Bronchial epithelial cell (primary cell): Measurements from ENCODE around the gene INPP4B. TPM values are rescaled to one million over a fixed set of nuclear protein-coding genes. Genes with fewer than 3 reads are reported as not detected.

Experiments
- DNase-seq: peaks from one replicate; pipeline ENCODE4 v3.0.0-alpha.2; 2010; ENCODE audit warnings: low read depth
- FAIRE-seq: peaks from 2 replicates; lab custom pipeline; 2011; peaks lifted over from hg19 to GRCh38; lab: Jason Lieb, UNC
- H3K27me3 ChIP-seq: 2 replicates; pipeline ENCODE4 v1.5.1; 2011; ENCODE audit warnings: low read length; ENCODE audit not compliant: control insufficient read depth, insufficient read depth
- H3K36me3 ChIP-seq: 2 replicates; pipeline ENCODE4 v1.5.1; 2011; ENCODE audit warnings: low read length; ENCODE audit not compliant: control insufficient read depth, insufficient read depth
- H3K4me3 ChIP-seq: 2 replicates; pipeline ENCODE4 v1.5.1; 2011; ENCODE audit warnings: mild to moderate bottlenecking, low read depth, low read length, control low read depth
- CTCF ChIP-seq: IDR thresholded peaks from 2 replicates; pipeline ENCODE4 v1.5.1; 2011; ENCODE audit warnings: mild to moderate bottlenecking, moderate library complexity, low read length, control low read depth, inconsistent platforms; ENCODE audit not compliant: insufficient read depth, severe bottlenecking
- total RNA-seq: library from RNA; depleted of rRNA; stranded (reverse); fragments of >200 nt; gene quantifications from 2 replicates; pipeline ENCODE4 v1.2.1, GENCODE V29; 2014

Gene INPP4B
- total RNA-seq, 1 donor from 2014 or later = 74.8 TPM

DNA sequence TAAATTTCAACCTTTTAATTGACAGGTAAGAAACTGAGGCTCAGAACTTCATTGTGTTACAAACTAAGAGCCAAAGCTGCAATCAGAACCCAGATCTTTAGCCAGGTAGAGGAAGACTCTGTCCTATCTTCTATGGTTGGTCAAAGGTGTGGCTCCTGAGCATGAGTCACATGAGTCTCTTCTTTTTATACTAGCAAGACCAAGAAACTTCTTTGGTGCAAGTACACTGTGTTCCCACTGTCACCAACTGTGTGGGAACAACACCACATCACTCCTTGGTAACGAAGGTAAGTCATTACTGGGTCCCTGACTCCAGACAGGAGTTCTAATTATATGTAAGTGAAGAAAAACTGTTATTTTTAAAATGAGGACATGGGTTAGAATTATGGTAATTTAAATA is 290.1 kb downstream of the INPP4B start:
- Histone ChIP-seq H3K27me3 (no peaks in the 10 kb centered on the region), H3K4me3 (no peak overlapping the region), H3K36me3 (no peaks in the 10 kb centered on the region)
- DNase-seq = peak; percentile 31
- no peak for TF ChIP-seq CTCF
- no peak for FAIRE-seq

GRCh38 chr4:142554412-142554811 is 291.7 kb downstream of the INPP4B start:
- no peak for FAIRE-seq

DNA sequence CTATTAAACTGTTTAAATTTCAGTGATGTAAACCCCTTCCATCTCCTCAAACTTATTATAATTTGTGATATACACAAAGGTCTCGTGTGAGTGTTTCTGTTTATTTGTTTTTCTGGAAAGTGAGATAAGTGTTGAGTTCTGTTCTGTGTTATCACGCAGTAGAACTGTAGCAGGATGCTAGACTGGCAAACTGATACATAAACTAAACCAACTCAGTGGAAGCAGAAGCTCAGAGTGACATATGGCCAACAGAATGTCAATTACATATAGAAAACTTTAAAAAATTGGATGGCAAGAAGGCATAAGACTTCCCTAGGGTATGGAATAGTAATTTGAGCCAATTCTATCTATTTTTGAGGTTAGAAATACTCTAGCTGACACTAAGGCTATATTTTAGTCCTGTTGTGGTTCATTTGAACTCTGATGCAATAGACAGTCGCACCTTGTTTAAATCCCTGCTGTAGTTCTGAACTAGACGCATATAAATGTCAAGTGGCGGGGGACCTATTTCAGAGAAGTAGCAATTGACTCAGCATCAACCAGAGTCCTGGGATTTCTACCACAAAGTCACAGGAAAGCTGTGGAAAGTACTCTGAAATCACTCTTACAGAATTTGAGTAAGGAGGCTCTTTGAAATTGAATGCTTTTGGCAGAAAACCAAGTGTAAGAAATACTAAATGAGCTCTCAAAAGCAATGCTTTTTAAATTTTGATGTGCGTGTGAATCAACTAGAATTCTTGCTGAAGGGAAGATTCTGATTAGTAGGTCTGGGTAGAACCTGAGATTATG is 294.4 kb downstream of the INPP4B start:
- no peak for DNase-seq
- FAIRE-seq = no peak
- no peaks in the 10 kb centered on the region for H3K27me3 ChIP-seq
- H3K36me3 ChIP-seq = no peaks in the 10 kb centered on the region
- no peak for TF ChIP-seq CTCF
- H3K4me3 ChIP-seq = no peak overlapping the region

More at GRCh38 chr4:142554412-142554811, 291.7 kb downstream of the INPP4B start:
- Histone ChIP-seq H3K4me3 (no peak overlapping the region), H3K36me3 (no peaks in the 10 kb centered on the region), H3K27me3 (no peaks in the 10 kb centered on the region)
- no peak for DNase-seq
- no peak for TF ChIP-seq CTCF

DNA sequence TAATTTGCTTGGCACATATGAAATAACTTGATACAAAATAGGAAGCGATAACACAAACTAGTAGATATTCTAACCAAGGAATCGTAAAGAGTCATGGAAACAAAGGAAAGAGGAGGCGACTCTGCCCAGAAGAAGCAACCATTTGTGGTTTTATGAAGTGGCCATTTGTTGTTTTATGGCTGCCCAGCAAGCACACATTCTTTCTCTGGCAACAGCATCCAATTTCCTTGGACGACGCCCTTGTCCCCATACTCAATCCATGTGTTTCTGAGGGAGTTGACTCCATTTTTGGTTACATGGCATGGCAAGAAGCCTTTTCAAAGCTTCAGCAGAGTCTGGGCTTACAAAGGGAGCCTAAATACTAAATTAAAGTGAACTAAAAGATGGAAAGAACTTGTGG is 295.1 kb downstream of the INPP4B start:
- Histone ChIP-seq H3K27me3 (no peaks in the 10 kb centered on the region), H3K36me3 (no peaks in the 10 kb centered on the region), H3K4me3 (no peak overlapping the region)
- DNase-seq = no peak
- no peak for TF ChIP-seq CTCF
- no peak for FAIRE-seq

GRCh38 chr4:142549726-142550463 is 296.2 kb downstream of the INPP4B start:
- peak; percentile 47 for FAIRE-seq
- peak; percentile 98 for DNase-seq
- H3K4me3 ChIP-seq = no peak overlapping the region
- no peaks in the 10 kb centered on the region for H3K27me3 ChIP-seq
- no peak for TF ChIP-seq CTCF
- H3K36me3 ChIP-seq = no peaks in the 10 kb centered on the region
